Activated CD4-positive, alpha-beta T cell treated with anti-CD3 and anti-CD28 coated beads, Interleukin-2, Interleukin-4, amounts not matched to agents 100 ng/mL and 50 ng/mL, durations not matched to agents 16 hours and 8 hours (primary cell): ENCODE results near the gene FIGN.

Source experiments
- DNase-seq: peaks from one replicate; pipeline ENCODE4 v3.0.0-alpha.2; 2020; ENCODE audit warnings: low spot score

FIGN gene

DNA sequence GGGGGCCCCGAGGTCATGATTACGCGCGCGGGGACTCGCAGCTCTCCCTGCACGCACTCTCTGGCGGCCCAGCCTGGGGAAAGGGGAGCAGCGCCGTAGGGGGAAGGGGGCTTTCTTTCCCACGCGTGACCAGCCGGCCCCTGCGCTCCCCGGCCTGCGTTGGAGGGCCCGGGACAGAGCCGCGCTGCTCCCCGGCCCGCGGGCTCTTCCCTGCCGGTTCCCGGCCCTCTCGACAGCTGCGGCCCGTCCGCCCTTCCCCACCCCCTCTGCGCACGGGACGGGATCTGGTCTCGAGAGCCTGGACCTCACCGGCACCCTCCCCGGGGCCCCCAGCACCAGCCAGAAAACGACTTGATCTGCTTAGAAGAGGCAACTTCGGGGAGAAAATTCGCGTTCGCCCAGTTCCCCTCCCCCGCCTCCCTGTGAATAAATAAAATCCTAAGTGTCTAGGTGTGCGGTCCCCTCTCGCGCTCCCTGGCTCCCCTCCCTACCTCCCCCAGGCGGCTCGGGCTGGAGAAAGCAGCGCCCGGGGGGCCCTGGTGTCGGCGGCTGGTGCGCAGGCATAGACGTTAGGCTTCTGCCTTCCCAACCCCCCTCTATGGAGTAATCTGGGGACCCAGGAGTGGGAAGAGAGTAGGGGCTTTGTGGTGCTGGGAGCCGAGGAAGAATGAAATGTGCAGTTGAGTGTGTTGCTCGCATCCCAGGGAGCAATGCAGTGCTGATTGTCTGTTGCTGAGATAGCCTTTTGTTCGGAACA, 803 bp upstream of the FIGN start:
- DNase-seq, result no peak

DNA sequence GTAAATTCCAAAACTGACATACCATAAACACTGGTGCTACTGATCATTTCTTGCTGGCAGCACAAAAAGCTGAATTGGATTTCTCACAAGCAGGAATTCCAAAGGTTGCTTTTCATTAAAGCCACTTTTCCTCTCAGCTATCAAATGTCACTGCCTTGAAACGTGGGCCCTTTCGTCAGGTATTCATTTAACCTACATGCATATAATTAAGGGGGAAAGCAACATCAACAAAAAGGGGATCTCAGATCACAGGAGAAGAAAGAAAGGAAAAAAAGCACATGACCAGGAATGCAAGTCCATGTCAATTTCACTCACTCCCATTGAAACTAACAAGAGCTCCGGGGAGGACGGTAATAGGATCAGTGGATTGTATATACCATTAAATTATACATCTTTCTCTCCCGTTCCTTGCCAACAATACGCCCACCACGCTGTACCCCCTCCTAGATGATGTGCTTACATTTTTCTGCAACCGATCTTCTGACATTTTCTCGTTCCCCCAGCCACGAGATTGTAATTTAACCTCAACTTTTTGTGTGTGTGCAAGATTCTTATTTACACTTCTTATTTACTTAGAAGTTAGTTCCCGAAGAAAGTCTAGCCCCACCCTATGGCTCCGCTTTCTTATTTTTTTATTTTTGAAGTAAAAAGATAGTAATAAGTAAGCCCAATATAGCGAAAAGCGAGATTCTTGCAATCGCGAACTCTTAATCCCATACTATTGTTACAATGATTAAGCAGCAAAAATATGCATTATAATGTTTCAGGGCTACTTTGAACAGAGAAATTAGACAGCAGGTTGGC, 725 bp downstream of the FIGN start:
- no peak for DNase-seq

DNA sequence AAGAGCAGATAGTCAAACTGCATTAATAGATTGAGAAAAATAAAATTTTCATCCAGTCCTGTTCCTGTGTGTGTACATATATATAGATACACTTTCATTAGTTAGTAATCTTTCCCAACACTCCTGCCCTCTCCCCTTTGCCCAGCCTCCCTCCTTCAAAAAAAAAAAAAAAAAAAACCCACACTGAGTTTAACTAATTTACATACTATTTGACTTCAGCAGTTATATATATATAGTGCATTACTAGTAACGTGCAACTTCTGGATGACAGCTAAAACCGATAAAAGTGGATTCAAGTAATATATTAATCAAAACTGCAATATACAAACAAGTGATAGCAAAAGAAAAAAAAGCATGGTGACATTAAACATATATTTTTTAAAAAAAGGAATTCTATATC, 1.4 kb downstream of the FIGN start:
- no peak for DNase-seq

DNA sequence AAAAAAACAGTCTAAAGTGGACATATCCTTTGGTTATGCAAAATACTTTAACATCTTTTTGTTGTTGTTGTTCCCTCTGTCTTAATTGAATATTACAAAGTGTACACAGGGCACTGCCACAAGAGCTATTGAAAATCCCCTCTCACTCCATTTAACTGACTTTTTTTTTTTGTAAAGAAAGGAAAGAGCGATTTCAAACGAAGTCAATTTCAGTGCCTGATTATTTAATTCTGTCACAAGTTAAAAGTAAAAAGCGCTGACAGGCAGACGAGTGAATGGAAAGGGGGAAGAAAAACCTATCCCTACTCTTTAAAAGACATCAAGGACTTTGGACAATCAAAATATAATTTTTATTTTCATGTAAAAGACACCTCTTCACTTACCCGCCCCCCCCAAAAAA, 1.9 kb downstream of the FIGN start:
- DNase-seq, result no peak

DNA sequence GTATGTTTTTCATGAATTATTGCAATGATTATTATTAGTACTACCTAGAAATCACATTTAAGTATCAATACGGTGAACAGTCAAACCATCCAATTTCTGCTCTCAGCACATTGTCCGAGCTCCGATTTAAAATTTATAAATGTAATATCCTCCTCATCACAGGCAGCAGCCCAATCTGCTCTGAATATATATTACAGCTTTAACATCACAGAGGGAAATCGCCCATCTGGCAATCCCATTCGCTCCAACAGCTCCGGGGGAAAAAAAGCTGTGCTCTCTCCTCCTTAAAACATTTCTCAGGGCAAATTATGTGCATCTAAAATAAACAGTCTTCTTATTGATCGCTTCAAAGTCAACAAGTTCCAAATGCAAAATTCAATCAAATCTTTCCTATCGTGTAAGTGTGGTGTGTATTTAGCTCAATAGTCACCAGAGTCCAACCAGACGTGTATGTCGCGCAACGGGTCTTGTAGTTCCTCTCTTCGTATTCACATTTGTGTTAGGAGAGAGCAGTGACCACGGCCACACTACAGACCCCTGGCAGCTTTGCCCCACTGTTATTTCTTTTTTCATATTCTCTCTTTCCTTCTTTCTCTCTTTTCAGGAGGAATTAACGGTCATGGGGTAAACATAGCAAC, 2.4 kb downstream of the FIGN start:
- no peak for DNase-seq

DNA sequence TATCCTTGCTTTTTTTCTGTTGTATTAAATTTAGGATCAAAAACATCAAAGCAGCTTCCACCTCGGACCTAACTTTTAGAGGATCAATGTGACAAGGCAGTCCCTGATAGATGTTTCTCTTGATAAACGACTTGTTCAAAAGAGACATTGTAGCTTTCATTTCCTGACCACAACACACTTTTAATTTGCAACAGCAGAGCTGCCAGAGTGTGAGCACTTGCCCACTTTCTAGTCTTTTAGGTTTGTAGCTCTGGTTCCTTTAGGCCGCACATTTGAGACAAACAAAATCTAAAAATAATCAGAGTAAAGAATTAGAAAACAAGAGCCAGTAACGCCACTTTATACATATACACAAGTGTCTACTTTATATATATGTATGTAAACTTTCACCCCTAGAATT, 3.1 kb downstream of the FIGN start:
- DNase-seq, result no peak

DNA sequence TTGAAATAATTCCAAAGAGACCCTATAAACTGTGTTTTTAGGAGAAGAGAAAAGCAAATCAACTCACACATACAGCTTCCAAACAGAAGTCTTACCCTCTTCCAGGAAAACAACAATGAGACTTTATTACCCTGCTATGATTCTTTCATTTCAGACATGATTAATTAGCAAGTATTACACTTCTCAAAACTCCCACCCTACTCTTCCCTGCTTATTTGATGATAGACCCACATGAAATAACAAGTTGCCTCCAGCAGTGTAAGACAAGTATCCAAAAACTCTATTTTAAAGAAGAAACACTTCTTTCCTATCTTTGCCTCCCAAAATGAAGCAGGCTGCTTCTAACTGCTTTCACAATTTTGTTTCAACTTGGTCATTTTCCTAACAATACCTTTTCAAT, 4.1 kb downstream of the FIGN start:
- no peak for DNase-seq

DNA sequence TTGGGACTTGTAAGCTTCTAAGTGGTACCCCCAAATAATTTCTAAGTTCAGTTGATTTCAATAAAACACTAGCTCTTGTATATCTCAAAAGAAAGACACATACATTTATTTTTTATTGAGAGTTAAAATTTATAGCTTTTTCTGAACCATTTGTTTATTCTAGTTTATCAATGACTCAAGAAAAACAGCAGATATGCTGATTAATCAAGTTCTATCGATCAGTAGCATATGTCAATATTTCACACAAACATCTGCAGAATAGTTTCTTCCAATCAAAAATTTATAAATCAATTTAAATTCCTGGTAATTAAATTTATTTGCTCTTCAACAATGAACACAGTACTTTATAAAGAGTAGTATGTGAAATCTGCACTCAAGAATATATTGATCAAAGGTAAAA, 5.3 kb downstream of the FIGN start:
- no peak for DNase-seq

DNA sequence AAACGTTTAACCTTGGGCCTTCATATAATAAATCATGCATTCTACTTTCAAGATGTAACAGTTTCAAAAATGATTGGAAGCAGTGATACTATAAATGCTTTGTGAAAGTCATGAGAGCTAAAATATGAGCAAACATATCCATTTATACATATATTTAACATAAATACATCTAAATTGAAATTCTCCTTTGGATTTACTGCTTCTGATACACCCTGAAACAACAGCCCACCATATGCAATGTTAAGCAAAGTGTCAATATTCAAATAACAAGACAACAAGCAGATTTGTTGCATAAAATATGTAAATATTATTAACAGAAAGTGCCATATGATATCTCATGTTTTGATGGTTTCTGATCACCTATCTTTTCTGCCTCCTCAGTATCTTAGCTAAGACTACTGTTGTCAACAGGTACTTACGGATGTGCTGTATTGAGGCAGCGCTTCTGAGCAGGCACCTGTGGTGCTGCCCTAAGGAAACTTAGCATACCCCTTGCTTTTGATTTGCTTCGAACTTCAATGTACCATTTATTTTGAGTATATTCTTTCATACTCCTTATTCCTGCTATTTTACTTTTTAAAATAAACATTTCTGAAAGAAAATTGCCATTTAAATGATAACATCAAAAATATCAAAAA, 6.1 kb downstream of the FIGN start:
- no peak for DNase-seq

DNA sequence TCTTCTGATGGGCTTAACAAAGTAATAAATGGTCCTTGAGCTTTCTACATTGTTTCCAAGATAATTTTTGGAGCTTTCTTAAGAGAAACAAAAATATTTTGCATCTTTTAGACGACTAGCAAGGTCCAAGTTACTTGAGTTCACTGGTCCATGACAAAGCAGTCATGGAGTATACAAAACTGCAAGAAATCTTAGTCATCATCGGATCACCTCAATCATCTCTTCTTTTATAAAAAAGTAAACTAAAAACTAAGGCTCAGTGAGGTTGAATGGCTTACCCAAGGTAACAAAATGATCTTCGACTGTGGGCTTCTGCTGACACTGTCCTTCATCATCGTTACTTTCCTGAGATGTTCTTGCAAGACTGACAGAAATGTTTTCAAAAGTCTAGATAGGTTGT, 11.9 kb downstream of the FIGN start:
- no peak for DNase-seq

DNA sequence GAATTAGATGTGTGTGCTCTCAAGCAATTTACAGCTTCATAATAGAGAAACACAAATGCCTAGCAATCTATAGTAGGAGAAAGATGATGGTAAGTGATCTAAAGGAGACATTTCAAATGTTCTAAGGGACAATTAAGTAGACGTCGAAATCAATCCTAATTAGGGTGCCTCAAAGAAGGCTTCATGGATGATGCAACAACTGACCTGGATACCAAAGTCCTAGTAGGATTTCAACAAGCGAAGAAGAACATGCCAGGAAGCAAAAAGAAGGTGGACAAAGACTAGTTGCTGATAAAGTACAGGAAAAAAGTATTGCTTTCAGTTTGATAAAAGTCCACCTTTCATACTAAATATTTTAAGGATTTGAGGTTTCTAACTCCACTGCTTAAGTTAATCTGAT, 12.5 kb downstream of the FIGN start:
- DNase-seq, result no peak

DNA sequence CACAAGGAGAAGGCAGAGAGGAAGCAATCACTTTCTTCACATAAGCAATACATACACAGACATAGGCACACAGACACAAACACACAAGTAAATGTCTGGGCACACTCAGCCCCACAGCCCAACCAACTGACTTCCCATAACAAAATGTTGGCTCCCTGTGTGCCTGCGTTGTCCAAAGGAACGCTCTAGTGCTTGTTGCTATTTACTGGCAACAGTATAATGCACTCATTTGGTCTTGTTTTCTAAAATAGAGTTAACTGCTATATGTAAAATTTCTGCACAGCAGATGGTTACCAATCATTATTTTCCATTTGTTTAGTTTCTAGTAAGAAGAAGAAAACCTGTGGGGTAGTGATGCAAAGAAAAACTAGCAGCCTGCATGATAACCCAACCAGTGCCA, 16.5 kb downstream of the FIGN start:
- no peak for DNase-seq

DNA sequence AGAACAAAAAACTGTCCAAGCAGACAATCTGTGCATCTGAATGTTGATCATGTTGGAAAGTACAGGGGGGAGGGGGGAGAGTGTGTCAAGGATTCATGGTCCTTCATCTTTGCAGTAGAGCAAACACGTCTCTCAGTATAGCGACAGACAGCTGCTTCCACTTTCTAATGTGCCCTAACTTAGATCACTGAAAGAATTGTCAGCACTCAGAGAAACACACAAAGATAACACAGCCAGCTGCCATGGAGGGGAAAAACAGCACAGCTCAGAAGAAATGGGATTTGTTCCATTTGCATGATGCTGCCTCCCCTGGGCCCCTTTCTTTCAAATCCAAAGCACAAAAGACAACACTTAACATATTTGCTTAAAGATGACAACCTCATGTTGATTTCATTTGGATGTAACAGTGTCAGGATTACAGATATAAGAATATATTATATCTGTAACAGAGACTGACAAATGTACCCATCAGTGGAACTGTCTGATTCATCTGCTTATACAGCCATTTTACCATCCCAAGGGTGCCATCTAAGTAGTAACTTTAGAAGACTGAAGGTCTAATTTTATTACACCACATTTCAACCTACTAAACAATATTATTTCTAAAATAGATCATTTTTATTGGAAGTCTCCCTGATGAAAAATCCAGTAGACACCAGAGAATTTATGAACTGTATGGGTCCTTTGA, 17.7 kb downstream of the FIGN start:
- DNase-seq, result no peak

DNA sequence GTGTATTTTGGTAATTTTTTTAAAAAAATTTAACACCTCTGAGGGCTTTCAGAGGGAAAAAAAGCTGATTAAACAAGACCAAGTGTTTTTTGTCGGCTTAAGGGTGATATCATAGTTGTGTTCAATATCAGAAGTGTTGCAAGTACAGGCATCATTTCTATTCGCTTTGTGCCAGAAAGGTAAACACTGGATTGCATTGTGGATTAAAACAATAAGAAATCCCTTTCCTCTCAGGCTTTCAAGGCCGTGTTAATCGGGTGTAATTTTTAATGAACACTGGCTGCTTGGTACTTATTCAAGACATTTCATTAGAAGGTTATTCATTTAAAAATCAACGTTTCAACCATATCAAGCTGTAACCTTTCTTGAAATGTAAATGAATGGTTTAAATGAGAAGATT, 18.3 kb downstream of the FIGN start:
- DNase-seq, result no peak

DNA sequence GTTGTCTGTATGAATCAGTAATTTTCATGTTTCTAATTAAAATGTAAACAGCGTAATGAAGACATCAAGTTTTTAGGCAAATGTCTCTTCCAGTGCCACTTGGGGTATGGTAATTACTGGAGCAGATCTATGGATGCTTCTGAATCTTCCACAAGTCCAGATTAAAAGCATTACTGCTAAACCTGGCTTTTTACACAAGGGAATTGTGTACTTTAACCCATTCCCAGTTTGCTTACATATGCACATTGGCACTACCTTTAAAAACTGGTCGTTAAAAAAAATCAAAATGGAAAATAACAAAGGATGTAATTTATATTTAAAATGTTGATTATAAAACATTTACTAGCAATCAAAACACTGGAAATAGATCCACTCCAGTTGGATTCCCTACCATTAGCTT, 19.7 kb downstream of the FIGN start:
- DNase-seq, result no peak

DNA sequence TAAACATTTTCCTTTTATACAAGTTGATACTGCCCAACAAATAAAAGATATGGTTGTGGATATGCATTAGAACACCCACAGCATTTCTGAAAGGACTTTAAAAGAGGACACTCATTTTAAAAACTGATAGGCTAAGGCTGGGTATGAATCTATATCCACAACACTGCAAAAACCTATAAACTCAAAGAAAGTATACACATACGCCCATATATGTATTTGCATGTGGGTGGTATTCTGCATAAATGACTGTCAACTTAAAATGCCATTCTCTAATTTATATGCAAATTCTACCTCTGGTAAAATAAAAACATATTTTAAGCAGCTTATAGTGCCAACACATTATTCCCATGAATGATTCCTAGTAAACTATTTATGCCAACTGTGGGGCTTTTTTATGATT, 20.1 kb downstream of the FIGN start:
- DNase-seq, result no peak

DNA sequence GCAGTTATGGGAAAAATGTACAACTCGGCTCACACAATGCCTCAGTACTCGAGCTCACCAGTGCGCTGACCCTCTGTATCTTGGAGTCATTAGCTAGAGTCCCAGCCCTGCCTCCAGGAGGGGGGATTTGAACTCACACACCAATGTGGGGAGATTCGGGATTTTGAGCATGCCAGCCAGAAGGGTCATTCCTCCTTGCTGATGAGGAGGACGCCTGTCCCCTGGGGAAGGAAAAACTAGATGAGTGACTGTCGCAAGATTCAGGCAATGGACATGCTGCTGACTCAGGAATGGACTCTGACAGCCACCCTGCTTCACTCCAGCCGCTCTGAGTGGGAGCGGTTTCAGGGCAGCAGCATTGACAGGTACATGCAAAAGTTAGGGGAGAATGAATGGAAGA, 20.6 kb downstream of the FIGN start:
- no peak for DNase-seq

DNA sequence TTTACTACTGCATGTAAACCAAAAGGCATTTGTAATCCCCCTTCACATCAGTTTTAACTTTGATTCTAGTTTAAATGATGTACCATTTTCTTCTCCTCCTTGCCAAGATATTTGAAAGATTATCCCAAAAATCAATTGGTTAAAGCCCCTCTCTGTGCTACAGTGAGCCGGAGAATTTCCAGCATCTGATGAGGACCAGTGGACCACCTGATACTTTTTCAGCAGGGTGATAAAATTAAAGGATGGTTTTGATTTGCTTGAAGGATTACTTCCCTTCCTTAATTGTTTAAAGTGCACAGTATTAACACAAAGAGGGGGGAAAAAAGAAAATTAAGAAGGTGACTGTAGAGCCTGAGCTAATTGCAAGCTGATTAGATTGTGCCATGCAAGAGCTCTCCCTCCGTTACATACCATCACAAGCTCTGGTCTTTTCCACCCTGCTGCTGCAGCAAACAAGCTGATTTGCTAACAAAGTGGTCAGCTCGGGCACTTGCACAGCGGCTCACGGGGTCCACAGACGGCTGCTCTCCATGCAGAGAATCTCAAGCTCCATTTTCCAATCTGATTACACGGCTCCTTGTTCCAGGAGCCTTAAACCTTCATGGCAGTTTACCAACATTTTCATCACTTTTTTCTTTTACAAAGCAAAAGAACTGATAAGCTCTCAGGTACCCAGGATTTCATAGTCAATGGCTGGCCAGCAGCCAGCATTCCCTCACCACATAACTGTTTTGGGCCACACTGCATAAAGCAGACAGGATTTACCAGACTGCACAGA, 22.1 kb downstream of the FIGN start:
- DNase-seq, result no peak

DNA sequence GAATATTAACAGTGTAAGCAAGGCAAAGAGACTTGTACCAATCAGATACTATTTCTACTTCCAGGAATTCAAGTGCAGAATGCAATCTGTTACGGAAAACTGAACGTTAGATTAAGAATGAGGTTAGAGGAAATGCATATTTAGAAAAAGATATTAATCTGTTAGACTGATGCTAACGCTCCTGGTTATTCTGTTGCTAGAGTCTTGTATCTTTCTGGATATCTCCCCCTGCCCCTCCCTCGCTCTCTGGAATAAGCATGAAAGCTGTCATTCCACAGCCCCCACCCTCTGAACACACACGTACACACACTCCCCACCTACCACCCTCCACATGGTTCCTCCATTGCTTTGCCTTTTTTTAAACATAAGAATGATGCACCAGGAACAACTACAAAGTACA, 24.1 kb downstream of the FIGN start:
- DNase-seq, result no peak

DNA sequence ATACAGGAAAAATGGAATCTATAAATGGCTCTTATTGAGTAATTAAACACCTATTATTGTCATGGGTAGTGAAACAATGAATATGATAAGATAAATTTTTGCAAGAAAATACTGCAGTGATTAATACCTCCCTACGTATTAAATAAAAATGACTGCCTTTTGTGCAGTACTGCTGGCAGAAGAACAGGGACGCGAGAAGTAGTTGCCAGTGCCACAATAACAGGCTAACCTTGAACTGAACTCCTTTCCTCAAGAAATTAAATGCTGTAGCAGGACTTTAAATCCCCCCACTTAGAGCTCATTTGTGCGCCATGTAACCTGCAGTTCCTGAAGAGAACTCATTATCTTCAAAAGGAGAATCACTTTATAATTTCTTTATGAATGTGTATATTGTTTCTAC, 24.6 kb downstream of the FIGN start:
- DNase-seq, result no peak

DNA sequence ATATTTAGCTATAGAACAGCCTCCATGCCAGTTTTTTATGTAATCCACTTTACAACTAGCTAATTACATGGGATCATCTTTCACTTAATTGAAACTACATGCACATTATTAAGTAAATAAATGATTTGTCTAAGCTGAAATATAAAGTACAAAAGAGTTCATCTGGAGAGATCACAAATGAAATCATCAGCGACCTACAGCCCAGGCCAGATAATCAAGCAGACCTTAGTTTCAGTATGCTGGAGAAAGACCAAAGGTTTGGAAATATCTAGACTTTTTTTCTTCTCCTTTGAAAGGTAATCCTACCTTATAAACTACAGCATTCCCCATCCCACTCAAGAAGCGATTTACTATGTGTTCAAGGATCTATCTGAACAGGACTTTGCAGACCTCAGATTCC, 26.5 kb downstream of the FIGN start:
- no peak for DNase-seq
